Osteocyte (in vitro differentiated cells): ENCODE results near the gene SYTL4. TPM values are rescaled to one million over a fixed set of nuclear protein-coding genes. Genes with fewer than 3 reads are reported as not detected.
A peak's percentile ranks its signal among the peaks of the same experiment; 100 is the strongest.

ENCODE experiments used
- DNase-seq: peaks from one replicate; pipeline ENCODE4 v3.0.0; 2021; ENCODE audit warnings: mixed read lengths; ENCODE audit not compliant: unreplicated experiment; ENCODE audit errors: extremely low spot score
- H3K27ac Mint-ChIP-seq: one replicate; pipeline ENCODE4 v1.8.0; 2021; ENCODE audit warnings: mild to moderate bottlenecking, mixed read lengths; ENCODE audit not compliant: unreplicated experiment
- H3K27me3 Mint-ChIP-seq: one replicate; pipeline ENCODE4 v1.8.0; 2021; ENCODE audit warnings: mixed read lengths; ENCODE audit not compliant: unreplicated experiment
- H3K36me3 Mint-ChIP-seq: one replicate; pipeline ENCODE4 v1.8.0; 2021; ENCODE audit warnings: mixed read lengths; ENCODE audit not compliant: unreplicated experiment
- H3K4me1 Mint-ChIP-seq: one replicate; pipeline ENCODE4 v1.8.0; 2021; ENCODE audit warnings: mixed read lengths; ENCODE audit not compliant: unreplicated experiment
- H3K4me3 Mint-ChIP-seq: one replicate; pipeline ENCODE4 v1.8.0; 2021; ENCODE audit warnings: mild to moderate bottlenecking, moderate library complexity, mixed read lengths; ENCODE audit not compliant: unreplicated experiment
- H3K9me3 Mint-ChIP-seq: one replicate; pipeline ENCODE4 v1.8.0; 2021; ENCODE audit warnings: mixed read lengths; ENCODE audit not compliant: unreplicated experiment
- CTCF ChIP-seq: fragments of 200-600 bp; sonication (generic); IDR thresholded peaks from 2 replicates; pipeline ENCODE4 v1.5.0; 2021; ENCODE audit warnings: antibody characterized with exemption, mild to moderate bottlenecking, moderate library complexity
- total RNA-seq: library from RNA; stranded (reverse); gene quantifications from 2 replicates; pipeline ENCODE4 v1.2.1, GENCODE V29; 2021

The SYTL4 gene
- total RNA-seq, 1 donor from 2014 or later = 23.2 TPM

GRCh38 chrX:100635040-100635439 lies 96.9 kb downstream of the SYTL4 start:
- no peak overlapping the region for H3K27ac Mint-ChIP-seq
- H3K9me3 Mint-ChIP-seq = peaks cover 8% of the 10 kb centered on the region
- peak overlapping the region; percentile 92 for H3K4me3 Mint-ChIP-seq
- H3K4me1 Mint-ChIP-seq = peaks cover 27% of the 10 kb centered on the region
- H3K36me3 Mint-ChIP-seq = peaks cover 10% of the 10 kb centered on the region
- no peak for DNase-seq
- no peaks in the 10 kb centered on the region for H3K27me3 Mint-ChIP-seq
- TF ChIP-seq CTCF = no peak

DNA sequence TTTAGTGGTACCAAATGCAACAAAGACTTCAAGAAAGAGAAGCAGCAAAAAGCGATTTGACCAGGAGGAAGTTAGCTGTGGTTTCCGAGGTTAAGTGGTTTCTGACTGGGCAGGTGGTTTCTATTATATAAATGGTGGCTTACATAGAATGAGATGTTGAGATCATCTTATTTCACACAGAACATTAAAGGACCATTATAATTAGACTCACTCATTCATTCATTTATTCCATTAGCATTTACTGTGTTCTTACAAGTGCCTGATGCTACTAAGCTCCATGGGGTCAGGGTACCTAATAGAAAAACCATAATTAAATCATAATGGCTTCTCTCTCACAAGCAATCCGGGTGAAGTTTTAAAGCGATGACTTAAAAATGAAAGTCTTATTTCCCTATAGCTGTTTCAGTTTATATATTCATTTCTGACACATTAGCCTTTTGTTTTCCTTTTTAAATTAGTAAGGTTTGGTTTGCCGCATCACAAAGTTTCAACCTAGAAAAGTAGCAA lies 105.9 kb downstream of the SYTL4 start:
- Mint-ChIP-seq H3K4me3 (no peak overlapping the region), H3K36me3 (peaks cover 18% of the 10 kb centered on the region), H3K9me3 (no peaks in the 10 kb centered on the region), H3K4me1 (peaks cover 2% of the 10 kb centered on the region), H3K27ac (no peak overlapping the region), H3K27me3 (no peaks in the 10 kb centered on the region)
- no peak for DNase-seq
- no peak for TF ChIP-seq CTCF

Other genes starting within 250 kb of the SYTL4 start
- gene TNMD, start 147.2 kb downstream of the SYTL4 start, total RNA-seq = not detected in 2 replicates
- gene TSPAN6, start 95.3 kb downstream of the SYTL4 start, total RNA-seq = 49.3 and 50.8 TPM in 2 replicates
- gene SRPX2, start 87.9 kb downstream of the SYTL4 start, total RNA-seq = 42.8 and 47.9 TPM in 2 replicates
- gene CSTF2, start 88.3 kb upstream of the SYTL4 start, total RNA-seq = 12.2 and 14.8 TPM in 2 replicates
- gene NOX1, start 142.2 kb upstream of the SYTL4 start, total RNA-seq = not detected in 2 replicates
- not detected in 2 replicates for gene XKRX, start 196.8 kb upstream of the SYTL4 start, total RNA-seq
- gene ARL13A, start 237.6 kb upstream of the SYTL4 start, total RNA-seq = not detected in 2 replicates